HepG2 (cell line): ENCODE data around the gene FAF2.

Source experiments
- CTCF ChIP-seq: sonication (generic); formaldehyde crosslinking; IDR thresholded peaks from 2 replicates; pipeline ENCODE4 v1.5.0; 2020; ENCODE audit warnings: mild to moderate bottlenecking, missing genetic modification reagents, moderate library complexity
- EP300 ChIP-seq, 3 experiments: sonication (generic) in 1 of 3; formaldehyde crosslinking in 1 of 3; IDR thresholded peaks; 2 replicates each; pipeline versions ENCODE4 v1.5.1 to v1.6.1; 2011 to 2020; ENCODE audit warnings: low read depth in 2 of 3, low read length in 2 of 3, borderline replicate concordance in 1 of 3, improper control_type of control experiment in 1 of 3, mild to moderate bottlenecking in 1 of 3, missing genetic modification reagents in 1 of 3, moderate library complexity in 1 of 3
- POLR2A ChIP-seq, 2 experiments: IDR thresholded peaks; 2 replicates each; pipeline ENCODE4 v1.6.1; 2011; ENCODE audit warnings: low read depth in 2 of 2, low read length in 2 of 2, mild to moderate bottlenecking in 1 of 2, moderate library complexity in 1 of 2; ENCODE audit not compliant: insufficient read depth in 1 of 2
- SRF ChIP-seq: IDR thresholded peaks from 2 replicates; pipeline ENCODE4 v1.6.1; 2011; ENCODE audit warnings: mild to moderate bottlenecking, low read depth, low read length, moderate library complexity
- TCF7 ChIP-seq: sonication (generic); IDR thresholded peaks from 2 replicates; pipeline ENCODE4 v1.6.1; 2016; ENCODE audit warnings: antibody characterized with exemption, low read depth
- ZFAT ChIP-seq: sonication (generic); formaldehyde crosslinking; conservative IDR thresholded peaks from 2 replicates; pipeline ENCODE4 v1.8.1; 2023; ENCODE audit warnings: missing genetic modification reagents, inconsistent platforms
- TF ChIP-seq, protein P1 (sequence below): sonication (generic); formaldehyde crosslinking; IDR thresholded peaks from 2 replicates; pipeline ENCODE4 v1.5.0; 2020; ENCODE audit warnings: missing genetic modification reagents
- TF ChIP-seq, protein P2 (sequence below): sonication (generic); formaldehyde crosslinking; IDR thresholded peaks from 2 replicates; pipeline ENCODE4 v1.4.0; 2020; ENCODE audit warnings: missing genetic modification reagents, mild to moderate bottlenecking, borderline replicate concordance

GRCh38 chr5:176447591-176447977, 601 bp upstream of the FAF2 start:
- TF ChIP-seq POLR2A (IDR thresholded peaks at IDR 0.05; ENCODE audit: insufficient read depth in 1 of 2, low read depth in 2 of 2, low read length in 2 of 2): no peak; a peak in 1 of 4 replicates
- TF ChIP-seq, protein P1, sequence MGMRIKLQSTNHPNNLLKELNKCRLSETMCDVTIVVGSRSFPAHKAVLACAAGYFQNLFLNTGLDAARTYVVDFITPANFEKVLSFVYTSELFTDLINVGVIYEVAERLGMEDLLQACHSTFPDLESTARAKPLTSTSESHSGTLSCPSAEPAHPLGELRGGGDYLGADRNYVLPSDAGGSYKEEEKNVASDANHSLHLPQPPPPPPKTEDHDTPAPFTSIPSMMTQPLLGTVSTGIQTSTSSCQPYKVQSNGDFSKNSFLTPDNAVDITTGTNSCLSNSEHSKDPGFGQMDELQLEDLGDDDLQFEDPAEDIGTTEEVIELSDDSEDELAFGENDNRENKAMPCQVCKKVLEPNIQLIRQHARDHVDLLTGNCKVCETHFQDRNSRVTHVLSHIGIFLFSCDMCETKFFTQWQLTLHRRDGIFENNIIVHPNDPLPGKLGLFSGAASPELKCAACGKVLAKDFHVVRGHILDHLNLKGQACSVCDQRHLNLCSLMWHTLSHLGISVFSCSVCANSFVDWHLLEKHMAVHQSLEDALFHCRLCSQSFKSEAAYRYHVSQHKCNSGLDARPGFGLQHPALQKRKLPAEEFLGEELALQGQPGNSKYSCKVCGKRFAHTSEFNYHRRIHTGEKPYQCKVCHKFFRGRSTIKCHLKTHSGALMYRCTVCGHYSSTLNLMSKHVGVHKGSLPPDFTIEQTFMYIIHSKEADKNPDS (CRISPR knock-in tag): no peak
- TF ChIP-seq, protein P2, sequence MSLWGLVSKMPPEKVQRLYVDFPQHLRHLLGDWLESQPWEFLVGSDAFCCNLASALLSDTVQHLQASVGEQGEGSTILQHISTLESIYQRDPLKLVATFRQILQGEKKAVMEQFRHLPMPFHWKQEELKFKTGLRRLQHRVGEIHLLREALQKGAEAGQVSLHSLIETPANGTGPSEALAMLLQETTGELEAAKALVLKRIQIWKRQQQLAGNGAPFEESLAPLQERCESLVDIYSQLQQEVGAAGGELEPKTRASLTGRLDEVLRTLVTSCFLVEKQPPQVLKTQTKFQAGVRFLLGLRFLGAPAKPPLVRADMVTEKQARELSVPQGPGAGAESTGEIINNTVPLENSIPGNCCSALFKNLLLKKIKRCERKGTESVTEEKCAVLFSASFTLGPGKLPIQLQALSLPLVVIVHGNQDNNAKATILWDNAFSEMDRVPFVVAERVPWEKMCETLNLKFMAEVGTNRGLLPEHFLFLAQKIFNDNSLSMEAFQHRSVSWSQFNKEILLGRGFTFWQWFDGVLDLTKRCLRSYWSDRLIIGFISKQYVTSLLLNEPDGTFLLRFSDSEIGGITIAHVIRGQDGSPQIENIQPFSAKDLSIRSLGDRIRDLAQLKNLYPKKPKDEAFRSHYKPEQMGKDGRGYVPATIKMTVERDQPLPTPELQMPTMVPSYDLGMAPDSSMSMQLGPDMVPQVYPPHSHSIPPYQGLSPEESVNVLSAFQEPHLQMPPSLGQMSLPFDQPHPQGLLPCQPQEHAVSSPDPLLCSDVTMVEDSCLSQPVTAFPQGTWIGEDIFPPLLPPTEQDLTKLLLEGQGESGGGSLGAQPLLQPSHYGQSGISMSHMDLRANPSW (CRISPR knock-in tag): no peak
- TF ChIP-seq EP300 (IDR thresholded peaks at IDR 0.05; ENCODE audit: low read depth in 2 of 2, low read length in 2 of 2): no peak
- no peak for TF ChIP-seq EP300 (CRISPR knock-in tag; IDR thresholded peaks at IDR 0.05; ENCODE audit: borderline replicate concordance)
- no peak for TF ChIP-seq SRF
- TF ChIP-seq TCF7: no peak
- TF ChIP-seq CTCF (CRISPR knock-in tag): no peak; the same call in 1 of the 2 replicates
- TF ChIP-seq ZFAT (CRISPR knock-in tag): no peak
